IMR-90 (cell line): ENCODE results near the gene C16orf96.

ENCODE experiments used
- CHD1 ChIP-seq: IDR thresholded peaks from 2 replicates; pipeline ENCODE4 v1.6.1; 2012; ENCODE audit warnings: low read depth, low read length, improper control_type of control experiment
- CTCF ChIP-seq: conservative IDR thresholded peaks from 2 replicates; pipeline ENCODE4 v1.5.1; 2012; ENCODE audit warnings: mild to moderate bottlenecking, low read depth, low read length, improper control_type of control experiment
- ELK1 ChIP-seq: fragments of 150-350 bp; IDR thresholded peaks from 2 replicates; pipeline ENCODE4 v1.6.1; 2016; ENCODE audit warnings: low read depth, mild to moderate bottlenecking, low read length, moderate library complexity, borderline replicate concordance
- MAFK ChIP-seq: IDR thresholded peaks from 2 replicates; pipeline ENCODE4 v1.6.1; 2012; ENCODE audit warnings: low read depth, low read length, improper control_type of control experiment
- MAZ ChIP-seq: IDR thresholded peaks from 2 replicates; pipeline ENCODE4 v1.6.1; 2012; ENCODE audit warnings: low read depth, mild to moderate bottlenecking, low read length, improper control_type of control experiment, moderate library complexity, borderline replicate concordance
- POLR2A ChIP-seq: IDR thresholded peaks from 2 replicates; pipeline ENCODE4 v1.6.1; 2012; ENCODE audit warnings: mild to moderate bottlenecking, low read depth, low read length
- RFX5 ChIP-seq: IDR thresholded peaks from 2 replicates; pipeline ENCODE4 v1.8.0; 2012; ENCODE audit warnings: low read depth, mild to moderate bottlenecking, low read length, moderate library complexity
- USF2 ChIP-seq: fragments of 150-350 bp; IDR thresholded peaks from 2 replicates; pipeline ENCODE4 v1.6.1; 2017; ENCODE audit warnings: mild to moderate bottlenecking, antibody characterized with exemption, low read length, low read depth

DNA sequence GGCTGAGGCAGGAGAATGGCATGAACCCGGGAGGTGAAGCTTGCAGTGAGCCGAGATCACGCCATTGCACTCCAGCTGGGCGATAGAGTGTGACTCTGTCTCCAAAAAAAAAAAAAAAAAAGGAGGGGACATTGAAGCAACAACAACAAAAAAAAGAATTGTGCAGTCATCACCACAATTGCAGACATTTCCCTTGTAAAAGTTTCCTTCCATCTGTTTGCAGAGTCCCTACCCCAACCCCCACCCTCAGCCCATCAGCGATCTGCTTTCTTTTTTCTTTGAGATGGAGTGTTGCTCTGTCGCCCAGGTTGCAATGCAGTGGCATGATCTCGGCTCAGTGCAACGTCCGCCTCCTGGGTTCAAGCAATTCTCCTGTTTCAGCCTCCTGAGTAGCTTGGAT lies 72.1 kb downstream of the C16orf96 start:
- no peak for TF ChIP-seq MAFK
- TF ChIP-seq POLR2A: no peak
- no peak for TF ChIP-seq CTCF
- no peak for TF ChIP-seq ELK1
- TF ChIP-seq CHD1: no peak
- TF ChIP-seq RFX5: no peak
- no peak for TF ChIP-seq MAZ
- TF ChIP-seq USF2: no peak
